ENCODE measurements around the gene VPS33A.

Gene VPS33A

DNA sequence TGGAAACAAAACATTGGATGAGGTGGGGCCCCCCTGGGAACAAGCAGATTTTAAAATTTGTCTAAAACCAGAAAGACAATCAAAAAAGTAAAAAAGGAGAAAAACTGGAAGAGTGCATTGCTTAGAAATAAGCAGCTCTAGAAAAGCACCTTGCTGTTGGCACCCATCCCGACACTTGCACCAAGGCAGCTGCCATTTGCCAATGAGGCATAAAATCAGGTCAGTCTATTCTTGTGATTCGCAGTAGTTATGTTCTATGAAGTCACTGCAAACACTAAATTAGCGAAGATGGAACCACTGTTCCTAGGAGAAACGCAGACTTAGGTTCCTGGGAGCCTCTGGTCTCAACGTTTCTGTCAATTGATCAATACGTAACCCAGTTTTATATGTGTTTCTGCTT lies 16.2 kb downstream of the VPS33A start:
- DNase-seq = no peak

DNA sequence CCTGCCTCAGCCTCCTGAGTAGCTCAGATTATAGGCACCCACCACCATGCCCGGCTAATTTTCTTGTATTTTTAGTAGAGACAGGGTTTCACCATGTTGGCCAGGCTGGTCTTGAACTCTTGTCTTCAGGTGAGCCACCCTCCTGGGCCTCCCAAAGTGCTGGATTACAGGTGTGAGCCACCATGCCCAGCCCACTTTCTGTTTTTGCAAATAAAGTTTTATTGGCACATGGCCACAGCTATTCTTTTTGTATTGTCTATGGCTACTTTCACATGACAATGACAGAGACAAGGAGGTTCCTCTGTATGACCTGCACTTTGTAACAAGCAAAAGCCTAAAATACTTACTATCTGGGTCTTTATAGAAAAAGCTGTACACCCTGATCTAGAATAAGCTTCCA lies 20.7 kb downstream of the VPS33A start:
- DNase-seq = no peak

DNA sequence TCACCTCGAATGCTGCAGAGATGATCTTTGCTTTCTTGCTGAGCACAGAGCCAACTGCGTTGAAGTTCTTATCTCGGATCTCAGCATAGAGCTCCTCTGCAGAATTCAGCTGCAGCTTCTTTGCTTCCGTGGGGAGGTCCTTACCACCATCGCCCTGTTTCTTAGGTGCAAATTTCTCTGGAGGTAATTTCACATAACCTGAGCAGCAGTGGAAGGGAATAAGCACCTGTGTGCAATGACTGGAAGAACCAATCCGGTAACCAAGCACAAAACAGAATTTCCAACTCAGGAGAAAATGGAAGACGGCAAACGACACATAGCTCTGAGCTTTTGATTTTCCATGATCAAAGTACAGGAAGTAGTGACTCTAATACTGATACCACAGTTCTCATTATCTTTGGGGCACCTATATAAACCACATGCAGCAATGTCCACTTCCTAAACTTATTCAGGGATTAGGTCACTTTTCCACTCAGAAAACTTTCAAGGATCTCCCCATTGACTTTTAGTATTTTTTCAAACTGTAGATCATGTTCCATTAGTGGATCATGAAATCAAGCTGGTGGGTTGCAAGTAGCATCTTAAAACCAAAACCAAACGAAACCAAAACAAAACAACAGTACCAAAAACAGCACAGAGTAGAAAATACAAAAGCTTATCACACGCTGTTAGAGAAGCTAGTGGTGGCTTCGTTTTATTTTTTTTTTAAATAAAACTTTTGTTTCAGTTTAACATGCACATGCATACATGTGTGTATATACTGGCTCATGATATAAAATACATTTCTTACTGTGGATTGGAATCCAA lies 21.5 kb downstream of the VPS33A start:
- DNase-seq = no peak

DNA sequence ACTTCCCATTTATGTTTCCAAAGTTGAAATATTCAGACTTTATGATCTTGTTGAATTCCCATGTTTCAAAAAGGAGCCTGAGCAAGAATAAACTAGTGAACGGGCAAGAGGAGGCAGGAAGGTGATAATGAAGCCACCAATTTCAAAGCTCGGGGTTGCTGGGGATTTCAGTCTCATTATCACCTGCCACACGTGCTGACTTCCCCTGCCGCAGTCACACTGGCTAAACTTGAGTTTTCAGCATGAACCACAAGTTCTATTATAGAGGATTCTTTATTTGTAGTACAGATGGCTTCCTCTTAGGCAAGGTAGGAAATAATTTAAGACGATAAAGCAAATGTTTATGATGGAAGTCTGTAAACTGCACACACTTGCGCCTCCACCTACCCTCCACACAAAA lies 22.3 kb downstream of the VPS33A start:
- no peak for DNase-seq

DNA sequence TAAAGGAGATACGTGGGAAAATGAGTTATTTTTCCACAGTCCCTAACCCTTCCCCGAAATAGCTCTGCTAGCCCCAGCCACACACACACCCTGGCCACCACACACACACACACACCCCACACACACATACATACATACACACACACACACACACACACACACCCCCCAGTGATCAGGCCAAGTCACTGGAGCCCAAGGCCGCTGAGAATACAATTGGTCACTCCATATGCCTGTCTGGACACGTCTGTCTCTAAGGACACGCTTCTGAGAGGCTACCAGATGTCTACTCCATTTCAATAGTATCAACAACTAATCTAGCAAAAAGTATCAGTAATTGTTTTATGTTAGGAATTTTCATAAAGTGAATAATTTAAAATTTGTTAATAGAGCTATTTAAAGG lies 27.4 kb downstream of the VPS33A start:
- no peak for DNase-seq

DNA sequence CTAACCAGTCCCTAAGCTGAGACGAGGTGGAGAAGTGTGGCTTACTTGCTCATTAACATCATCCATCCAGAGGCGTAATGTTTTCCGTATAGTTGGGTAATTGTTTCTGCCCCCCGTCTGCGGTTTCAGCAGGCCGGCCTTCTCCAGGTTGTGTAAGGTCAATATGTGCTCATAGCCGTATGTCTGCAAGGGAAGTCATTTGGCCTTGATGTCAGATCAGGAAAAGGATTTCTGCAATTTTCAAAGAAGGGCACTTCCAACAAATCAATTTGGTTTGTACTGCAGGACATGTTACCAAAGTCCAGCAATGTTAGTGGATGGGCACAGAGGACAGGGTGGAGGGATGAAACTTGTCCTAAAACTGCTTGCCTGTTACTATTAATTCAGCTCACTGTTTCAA lies 30.6 kb downstream of the VPS33A start:
- DNase-seq = no peak

DNA sequence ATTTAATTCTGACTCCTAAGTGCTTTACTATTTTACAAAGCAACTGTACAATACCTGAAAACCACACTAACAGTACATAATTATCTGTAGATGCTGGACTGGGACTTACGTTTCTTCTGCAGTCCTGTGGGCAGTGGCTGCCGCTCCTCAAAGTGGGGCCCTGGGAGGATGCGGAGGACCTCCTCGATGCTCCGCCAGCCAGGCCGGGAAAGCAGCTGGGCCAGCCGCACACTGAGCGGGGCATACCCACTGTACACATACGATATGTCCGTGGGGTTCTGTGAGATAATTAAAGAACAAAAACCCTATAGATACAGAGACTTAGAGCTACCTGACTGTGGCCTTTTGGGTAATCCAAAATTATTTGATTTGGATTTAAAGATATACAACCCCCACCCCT lies 33.6 kb downstream of the VPS33A start:
- no peak for DNase-seq

DNA sequence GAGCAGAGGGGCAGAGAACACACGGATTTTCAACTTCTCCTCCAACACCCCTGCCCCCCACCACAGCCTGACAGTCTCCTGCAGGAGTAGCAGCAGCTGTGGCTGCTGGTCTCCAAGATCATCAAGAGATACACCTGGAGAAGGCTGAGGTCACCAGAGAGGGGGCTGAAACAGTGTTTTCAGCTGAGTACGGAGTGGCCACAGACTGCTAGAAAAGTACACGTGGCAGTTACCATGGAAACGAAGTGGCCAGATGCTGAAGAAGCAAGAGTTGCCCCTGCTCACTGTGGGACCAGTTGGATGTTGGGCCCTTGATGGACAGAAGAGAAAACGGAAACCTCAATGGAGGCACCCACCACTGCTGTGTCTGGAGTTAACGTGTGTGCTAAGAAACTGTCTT lies 35.5 kb downstream of the VPS33A start:
- no peak for DNase-seq

DNA sequence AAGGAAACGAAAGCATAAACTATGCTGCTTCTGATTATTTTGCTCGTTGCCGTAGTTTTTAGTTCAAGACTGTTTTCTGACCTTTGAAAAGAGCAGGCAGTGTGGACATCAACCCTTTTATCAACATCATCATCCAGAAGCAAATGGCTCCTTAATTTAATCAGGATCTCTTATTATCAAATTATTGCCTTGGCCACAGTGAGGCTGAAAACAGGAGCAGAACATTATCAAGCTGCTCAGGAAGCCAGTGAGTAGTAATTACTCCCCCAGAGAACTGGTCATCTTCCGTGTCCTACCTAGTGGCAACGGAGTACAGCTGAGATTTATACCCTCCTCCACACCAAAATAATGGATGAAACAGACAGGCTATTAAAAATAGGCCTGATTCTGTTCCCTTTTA lies 38.2 kb downstream of the VPS33A start:
- no peak for DNase-seq

DNA sequence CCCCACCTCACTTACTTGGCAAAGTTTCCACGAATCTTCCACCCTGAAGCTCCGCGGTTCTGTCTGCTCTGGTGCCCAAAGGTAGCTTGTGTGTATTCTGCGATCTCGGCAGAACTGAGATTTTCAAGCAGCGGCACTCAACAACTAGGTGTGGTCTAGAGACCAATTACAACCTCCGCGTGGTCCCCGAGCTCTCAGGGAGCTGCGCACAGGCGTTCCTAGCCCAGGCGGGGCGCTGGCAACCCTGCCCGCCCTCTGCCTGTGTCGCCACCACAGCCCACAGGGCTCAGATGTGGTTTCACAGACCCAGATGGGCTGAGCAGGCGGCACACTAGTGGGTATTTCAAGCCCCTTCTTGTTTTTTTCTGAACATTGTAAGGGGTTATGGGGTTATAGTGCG lies 39.0 kb downstream of the VPS33A start:
- DNase-seq = no peak

DNA sequence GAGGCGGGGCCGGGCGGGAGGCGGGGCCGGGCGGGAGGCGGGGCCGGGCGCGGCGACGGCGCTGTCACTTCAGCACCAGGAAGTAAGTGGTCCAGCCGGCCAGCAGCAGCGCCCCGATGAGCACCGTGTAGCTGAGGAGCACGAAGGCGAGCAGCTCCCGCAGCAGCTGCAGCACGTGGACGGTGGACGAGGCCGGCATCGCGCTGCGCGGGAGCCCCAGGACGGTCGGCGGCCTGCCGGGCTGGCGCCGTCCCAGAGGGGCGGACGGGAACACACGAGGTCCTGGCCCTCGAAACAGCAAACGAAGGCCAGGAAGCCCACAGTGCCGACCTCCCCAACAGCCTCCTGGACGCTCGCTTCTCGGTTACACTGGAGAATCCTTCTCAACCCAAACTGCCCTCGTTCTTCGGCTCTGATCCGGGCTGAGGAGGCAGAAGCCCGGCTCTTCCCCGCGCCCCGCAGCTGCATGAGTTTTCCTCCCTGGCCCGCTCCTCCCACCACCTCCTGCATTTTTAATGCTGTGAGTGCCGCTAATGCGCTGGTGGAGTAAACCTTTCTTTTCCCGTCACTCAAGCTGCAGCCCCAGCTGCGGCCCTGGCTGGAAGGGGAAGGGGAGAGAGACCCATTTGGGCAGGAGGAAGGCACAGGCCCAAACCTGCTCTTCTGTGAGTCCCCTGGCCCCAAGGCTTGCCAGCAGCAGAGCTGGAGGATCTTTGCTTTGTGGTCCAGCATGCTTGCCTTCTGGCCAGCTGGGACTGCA lies 39.7 kb downstream of the VPS33A start:
- DNase-seq = no peak

DNA sequence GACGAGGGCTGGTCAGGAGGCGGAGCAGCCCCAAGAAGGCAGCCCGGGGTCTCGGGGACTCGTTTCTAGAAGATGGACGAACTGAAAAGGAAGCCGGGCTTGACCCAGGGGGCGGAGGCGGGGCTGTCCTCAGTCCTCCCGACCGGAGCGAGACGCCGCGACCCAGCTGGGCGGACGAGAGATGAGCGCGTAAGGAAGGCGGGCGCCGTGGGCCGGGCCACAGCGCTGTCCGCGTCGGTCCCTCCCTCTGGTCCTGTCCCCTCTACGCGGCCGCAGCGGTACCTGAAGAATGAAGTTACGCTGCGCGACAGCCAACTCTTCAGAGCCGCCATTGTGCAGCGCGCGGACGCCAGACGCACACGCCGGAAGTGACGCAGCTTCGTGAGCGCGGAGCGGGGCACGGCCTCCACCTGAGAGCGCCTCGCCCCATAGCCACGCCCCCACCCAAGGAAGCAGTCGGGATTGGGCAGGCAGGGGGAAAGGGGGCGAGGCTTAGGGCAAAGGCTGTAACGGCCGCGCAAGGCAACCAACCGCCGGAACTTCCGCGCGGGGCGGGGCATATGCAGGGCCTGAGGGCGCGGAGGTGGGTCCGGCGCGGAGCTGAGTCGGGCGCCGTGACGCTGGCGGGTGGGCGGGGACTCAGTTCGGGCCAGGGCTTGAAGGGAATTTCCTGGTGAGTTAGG lies 40.5 kb downstream of the VPS33A start, which contains the start of gene DIABLO:
TSS of gene DIABLO (minus strand) at position 370 of the 683 bp plus-strand sequence. CDS start at position 332, 38 bp downstream.
- DNase-seq = peak; percentile 98

DNA sequence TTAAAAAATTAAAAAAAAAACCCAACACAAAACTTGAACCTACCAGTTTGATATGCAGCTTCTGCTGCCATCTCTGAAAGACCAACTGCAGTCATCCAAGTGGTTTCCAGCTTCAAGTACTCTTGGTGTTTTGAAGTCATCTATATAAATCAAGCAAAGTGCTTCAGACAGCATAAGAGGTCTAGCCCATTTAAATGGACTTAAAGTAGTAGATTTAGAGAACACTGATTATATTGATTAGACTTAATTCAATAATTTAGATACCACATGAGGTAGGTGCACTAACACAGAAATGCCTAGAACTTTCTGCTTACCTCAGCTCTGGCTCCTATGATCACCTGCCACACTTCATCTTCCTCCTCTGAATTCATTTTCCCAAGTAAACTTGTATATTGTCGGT lies 49.8 kb downstream of the VPS33A start:
- DNase-seq = no peak

DNA sequence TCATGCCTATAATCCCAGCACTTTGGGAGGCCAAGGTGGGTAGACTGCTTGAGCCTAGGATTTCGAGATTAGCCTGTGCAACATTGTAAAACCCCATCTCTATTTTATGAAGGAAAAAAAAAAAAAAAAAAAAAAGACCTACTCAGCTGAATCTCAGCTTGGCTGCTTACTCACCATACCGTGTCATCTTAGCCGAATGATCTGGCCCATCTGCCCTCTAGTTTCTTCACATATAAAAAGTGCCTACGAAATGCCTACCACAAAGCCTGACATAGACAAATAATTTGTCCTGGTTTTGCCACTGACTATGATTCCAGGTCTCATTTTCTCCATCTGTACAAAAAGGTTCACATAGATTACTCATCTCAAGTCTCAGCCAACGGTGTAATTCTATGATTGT lies 50.5 kb downstream of the VPS33A start:
- no peak for DNase-seq

DNA sequence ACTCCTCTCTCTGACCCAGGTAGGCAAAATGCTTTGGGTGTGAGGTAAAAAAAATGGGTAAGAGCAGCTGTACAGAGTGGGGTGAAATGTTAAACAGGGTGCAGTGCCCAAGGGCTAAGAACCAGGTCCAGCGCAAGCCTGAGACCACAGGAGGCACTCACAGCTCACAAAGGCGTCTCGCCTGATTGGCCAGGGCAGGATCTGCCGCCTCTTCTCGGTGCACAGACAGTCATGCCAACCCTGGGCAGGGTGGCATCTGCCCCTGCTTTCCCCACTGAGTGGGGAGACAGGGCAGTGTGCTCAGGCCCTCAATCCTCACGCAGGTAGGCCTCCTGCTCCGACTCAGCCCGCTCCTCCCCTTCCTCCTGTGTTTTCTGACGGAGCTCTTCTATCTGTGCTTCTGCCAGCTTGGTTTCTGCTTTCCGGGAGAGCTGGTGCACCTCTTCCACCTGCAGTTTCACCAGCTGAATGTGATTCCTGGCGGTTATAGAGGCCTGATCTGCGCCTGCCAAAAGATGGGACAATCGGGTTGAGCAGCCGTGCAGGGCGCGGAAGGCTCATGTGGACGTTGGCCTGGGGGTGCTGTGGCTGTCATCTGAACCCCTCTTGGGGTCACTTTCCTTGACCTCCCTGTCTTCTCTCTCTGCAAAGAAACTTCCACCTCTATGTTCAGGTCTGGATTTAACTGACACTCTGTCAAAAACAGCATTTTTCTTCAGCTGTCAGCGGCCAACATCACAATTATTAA lies 58.0 kb downstream of the VPS33A start:
- no peak for DNase-seq

DNA sequence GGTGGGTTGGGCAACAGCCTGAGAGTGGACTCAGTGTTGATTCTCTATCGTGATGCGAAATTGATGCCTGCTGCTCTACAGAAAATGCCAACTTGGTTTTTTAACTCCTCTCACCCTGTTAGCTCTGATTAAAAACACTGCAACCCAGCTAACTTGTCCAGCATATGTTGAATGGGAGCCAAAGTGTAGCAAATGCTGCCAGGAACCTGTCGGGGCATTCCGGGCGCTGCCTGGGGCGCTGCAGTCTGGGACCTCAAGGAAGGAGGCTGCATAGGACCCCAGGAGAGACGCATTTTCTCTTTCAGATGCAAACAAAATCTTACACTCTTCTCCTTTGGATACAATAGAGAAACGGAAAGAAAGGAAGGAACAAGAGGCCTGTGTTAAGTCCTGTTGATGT lies 58.9 kb downstream of the VPS33A start:
- no peak for DNase-seq

DNA sequence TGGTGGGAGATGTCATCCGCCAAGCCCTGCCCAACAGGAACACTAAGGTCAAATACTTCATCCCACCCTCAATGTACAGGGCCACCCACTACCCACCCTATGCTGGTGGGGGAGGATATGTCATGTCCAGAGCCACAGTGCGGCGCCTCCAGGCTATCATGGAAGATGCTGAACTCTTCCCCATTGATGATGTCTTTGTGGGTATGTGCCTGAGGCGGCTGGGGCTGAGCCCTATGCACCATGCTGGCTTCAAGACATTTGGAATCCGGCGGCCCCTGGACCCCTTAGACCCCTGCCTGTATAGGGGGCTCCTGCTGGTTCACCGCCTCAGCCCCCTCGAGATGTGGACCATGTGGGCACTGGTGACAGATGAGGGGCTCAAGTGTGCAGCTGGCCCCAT lies 59.3 kb downstream of the VPS33A start:
- DNase-seq = no peak

DNA sequence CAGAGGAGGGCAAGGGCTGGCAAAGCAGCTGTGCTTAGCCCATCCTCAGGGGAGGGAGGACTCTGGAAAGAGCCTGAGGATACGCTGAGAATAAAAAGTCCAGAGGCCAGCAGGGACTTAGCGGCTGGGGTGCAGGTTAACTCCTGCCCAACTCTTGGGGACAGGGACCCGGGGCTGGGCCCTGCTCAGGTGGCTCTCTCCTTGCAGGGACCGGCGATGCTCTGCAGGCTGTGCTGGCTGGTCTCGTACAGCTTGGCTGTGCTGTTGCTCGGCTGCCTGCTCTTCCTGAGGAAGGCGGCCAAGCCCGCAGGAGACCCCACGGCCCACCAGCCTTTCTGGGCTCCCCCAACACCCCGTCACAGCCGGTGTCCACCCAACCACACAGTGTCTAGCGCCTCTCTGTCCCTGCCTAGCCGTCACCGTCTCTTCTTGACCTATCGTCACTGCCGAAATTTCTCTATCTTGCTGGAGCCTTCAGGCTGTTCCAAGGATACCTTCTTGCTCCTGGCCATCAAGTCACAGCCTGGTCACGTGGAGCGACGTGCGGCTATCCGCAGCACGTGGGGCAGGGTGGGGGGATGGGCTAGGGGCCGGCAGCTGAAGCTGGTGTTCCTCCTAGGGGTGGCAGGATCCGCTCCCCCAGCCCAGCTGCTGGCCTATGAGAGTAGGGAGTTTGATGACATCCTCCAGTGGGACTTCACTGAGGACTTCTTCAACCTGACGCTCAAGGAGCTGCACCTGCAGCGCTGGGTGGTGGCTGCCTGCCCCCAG lies 60.0 kb downstream of the VPS33A start:
- no peak for DNase-seq

DNA sequence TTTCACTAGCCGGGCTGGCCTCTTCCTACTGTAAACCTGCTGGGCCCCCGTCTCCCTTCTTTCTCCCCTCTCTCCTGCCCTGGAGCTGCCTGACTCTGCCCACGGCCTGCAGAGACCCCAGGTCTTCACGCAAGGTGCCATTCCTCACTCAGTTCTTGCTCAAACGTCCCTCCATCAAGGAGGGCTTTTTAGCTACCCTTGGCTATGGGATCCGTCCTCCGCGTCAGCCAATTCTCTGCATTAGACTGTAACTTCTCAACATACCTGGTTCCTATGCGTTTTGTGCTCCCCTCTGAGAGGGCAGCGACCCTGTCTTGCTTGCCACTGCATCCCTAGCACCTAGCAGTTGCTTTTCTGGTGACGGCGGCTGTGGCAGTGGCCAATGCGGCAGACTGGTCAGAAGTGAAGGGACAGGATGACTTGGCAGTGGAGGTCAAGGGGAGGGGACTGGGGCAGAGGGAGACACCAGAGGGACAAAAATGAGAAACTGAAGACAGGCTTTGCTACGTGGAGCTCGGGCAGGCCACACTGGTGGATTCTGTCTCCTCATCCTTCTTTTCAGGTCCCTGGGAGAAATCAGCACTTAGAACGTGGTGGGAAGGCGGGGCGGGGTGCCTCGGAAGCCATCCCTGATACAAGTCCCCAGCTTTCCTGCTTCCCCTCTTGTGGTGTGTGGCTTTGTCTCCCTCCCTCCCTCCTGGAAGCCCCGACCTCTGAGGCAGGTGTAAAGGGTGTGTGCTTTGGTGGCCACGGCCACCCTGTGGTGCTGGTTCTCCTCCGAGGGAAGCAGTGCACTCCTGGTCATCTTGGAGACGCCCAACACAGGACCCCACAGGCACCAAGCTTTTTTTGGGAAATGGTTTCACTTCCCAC lies 61.0 kb downstream of the VPS33A start:
- DNase-seq = no peak

DNA sequence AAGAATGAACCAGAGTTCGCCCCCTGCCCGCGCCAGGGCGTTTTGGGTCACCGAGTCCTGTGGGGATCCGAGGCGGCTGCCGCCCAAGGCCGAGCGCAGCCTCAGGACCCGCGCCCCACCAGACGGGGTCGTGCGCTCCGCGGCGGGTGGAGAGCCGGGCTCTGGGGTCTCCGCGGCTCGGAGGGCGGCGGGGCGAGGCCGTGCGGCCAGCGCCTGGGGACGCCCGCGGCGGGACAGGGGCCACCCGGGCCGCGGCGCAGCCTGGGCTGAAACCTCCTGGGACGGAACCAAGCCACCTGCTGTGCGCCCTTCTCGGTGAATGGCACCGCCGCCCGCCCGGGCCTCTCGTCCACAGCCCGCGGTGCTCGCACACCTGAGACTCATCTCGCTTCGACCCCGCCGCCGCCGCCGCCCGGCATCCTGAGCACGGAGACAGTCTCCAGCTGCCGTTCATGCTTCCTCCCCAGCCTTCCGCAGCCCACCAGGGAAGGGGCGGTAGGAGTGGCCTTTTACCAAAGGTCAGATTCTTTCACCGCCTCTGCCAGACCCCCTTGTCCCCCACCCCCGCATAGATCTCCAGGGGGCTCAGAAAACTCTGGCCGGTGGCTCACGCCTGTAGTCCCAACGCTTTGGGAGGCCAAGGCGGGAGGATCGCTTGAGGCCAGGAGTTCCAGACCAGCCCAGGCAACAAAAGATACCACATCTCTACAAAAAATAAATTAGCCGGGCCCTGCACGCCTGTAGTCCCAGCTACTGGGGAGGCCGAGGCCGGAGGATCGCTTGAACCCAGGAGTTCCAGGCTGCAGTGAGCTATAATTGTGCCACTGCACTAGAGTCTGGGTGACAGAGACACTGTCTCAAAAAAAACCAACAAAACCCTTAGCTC lies 61.9 kb downstream of the VPS33A start:
- DNase-seq = no peak
